Measurements from ENCODE around the gene SLC5A12.

Gene SLC5A12

GRCh38 chr11:26662916-26663315 is 58.9 kb downstream of the SLC5A12 start:
- DNase-seq (ENCODE audit: low read depth in 1 of 2, low spot score in 1 of 2): no peak
- TF ChIP-seq SPI1 (IDR thresholded peaks at IDR 0.05; ENCODE audit: borderline replicate concordance, low read depth) (no peak), GABPA (IDR thresholded peaks at IDR 0.05; ENCODE audit: low read depth) (no peak), REST (IDR thresholded peaks at IDR 0.05; ENCODE audit: insufficient replicate concordance, low read depth) (no peak), POLR2AphosphoS5 (IDR thresholded peaks at IDR 0.05; ENCODE audit: low read depth) (no peak)
- TF ChIP-seq, protein P1, sequence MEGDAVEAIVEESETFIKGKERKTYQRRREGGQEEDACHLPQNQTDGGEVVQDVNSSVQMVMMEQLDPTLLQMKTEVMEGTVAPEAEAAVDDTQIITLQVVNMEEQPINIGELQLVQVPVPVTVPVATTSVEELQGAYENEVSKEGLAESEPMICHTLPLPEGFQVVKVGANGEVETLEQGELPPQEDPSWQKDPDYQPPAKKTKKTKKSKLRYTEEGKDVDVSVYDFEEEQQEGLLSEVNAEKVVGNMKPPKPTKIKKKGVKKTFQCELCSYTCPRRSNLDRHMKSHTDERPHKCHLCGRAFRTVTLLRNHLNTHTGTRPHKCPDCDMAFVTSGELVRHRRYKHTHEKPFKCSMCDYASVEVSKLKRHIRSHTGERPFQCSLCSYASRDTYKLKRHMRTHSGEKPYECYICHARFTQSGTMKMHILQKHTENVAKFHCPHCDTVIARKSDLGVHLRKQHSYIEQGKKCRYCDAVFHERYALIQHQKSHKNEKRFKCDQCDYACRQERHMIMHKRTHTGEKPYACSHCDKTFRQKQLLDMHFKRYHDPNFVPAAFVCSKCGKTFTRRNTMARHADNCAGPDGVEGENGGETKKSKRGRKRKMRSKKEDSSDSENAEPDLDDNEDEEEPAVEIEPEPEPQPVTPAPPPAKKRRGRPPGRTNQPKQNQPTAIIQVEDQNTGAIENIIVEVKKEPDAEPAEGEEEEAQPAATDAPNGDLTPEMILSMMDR (IDR thresholded peaks at IDR 0.05; ENCODE audit: insufficient read depth, low read length): no peak
- H3K4me3 ChIP-seq (replicated peaks; ENCODE audit: insufficient read depth, low read length): no peak overlapping the region
- no peaks in the 10 kb centered on the region for H3K27me3 ChIP-seq (ENCODE audit: insufficient read depth, poor library complexity, severe bottlenecking)
- H3K27ac ChIP-seq (replicated peaks): no peak overlapping the region

GRCh38 chr11:26655287-26655686 is 66.6 kb downstream of the SLC5A12 start:
- no peak overlapping the region for H3K27ac ChIP-seq (replicated peaks)
- TF ChIP-seq SPI1 (IDR thresholded peaks at IDR 0.05; ENCODE audit: borderline replicate concordance, low read depth) (no peak), REST (IDR thresholded peaks at IDR 0.05; ENCODE audit: insufficient replicate concordance, low read depth) (no peak), GABPA (IDR thresholded peaks at IDR 0.05; ENCODE audit: low read depth) (no peak), POLR2AphosphoS5 (IDR thresholded peaks at IDR 0.05; ENCODE audit: low read depth) (no peak)
- TF ChIP-seq, protein P1 (IDR thresholded peaks at IDR 0.05; ENCODE audit: insufficient read depth, low read length): no peak
- no peak for DNase-seq (ENCODE audit: low read depth in 1 of 2, low spot score in 1 of 2)
- H3K4me3 ChIP-seq (replicated peaks; ENCODE audit: insufficient read depth, low read length): no peak overlapping the region
- no peaks in the 10 kb centered on the region for H3K27me3 ChIP-seq (ENCODE audit: insufficient read depth, poor library complexity, severe bottlenecking)

DNA sequence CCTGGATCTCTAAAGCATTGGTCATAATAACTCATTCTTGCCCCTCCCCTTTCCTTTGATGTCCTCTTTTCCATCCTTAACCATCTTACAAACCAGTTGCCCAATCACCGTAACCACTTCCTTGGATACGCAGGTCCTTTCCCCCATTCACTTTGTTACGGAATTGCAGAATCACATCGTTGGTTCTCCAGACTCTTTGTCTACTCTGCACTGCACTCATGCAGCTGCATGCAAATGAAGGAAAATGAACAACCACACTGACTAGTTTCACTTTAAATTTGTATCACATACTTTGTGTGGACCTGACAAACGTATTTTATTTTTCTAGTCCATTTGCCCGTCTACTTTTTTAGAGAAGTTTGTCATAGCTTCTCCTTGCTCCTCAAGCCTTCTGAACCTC is 69.9 kb downstream of the SLC5A12 start:
- no peak for DNase-seq (ENCODE audit: low read depth in 1 of 2, low spot score in 1 of 2)
- Histone ChIP-seq H3K4me3 (replicated peaks; ENCODE audit: insufficient read depth, low read length) (no peak overlapping the region), H3K27me3 (ENCODE audit: insufficient read depth, poor library complexity, severe bottlenecking) (no peaks in the 10 kb centered on the region), H3K27ac (replicated peaks) (no peak overlapping the region)
- TF ChIP-seq POLR2AphosphoS5 (IDR thresholded peaks at IDR 0.05; ENCODE audit: low read depth) (no peak), GABPA (IDR thresholded peaks at IDR 0.05; ENCODE audit: low read depth) (no peak)
- TF ChIP-seq, protein P1 (IDR thresholded peaks at IDR 0.05; ENCODE audit: insufficient read depth, low read length): no peak

DNA sequence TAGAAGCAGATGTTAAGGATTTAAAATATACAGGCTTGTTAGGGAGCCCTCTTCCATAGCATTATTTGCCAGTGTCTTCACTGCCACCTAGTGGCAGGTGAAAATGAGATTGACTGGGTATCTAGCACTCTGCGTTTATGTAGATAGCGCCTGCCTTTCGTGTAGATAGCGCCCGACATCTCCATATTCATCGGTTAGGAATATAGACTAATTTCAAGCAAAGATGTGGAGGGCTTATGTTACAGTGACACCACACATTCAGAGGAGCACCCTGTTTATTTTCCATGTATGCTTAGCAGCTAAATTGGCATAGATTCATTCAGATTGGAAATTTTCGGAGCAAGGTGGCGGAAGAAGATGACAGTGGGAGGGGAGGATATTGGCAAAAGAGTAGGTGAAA is 72.0 kb downstream of the SLC5A12 start:
- H3K4me3 ChIP-seq (replicated peaks; ENCODE audit: insufficient read depth, low read length): no peak overlapping the region

More for the DNA sequence above, 72.0 kb downstream of the SLC5A12 start:
- Histone ChIP-seq H3K27me3 (ENCODE audit: insufficient read depth, poor library complexity, severe bottlenecking) (no peaks in the 10 kb centered on the region), H3K27ac (replicated peaks) (no peak overlapping the region)
- TF ChIP-seq, protein P1 (IDR thresholded peaks at IDR 0.05; ENCODE audit: insufficient read depth, low read length): peak; percentile 52
- TF ChIP-seq REST (IDR thresholded peaks at IDR 0.05; ENCODE audit: insufficient replicate concordance, low read depth): no peak
- DNase-seq (ENCODE audit: low read depth in 1 of 2, low spot score in 1 of 2): peak; percentile 22 to 61

Measured in HL-60 (cell line).